GM06990 (cell line): Measurements from ENCODE around the gene CUEDC1.

Experiments
- DNase-seq: peaks from one replicate; pipeline ENCODE4 v3.0.0-alpha.2; 2011; ENCODE audit not compliant: insufficient read length; ENCODE audit errors: extremely low read depth
- H3K27me3 ChIP-seq: replicated peaks from 2 replicates; pipeline ENCODE4 v1.6.0; 2011; ENCODE audit warnings: low read length; ENCODE audit not compliant: control insufficient read depth, insufficient read depth
- H3K36me3 ChIP-seq: 2 replicates; pipeline ENCODE4 v1.5.1; 2011; ENCODE audit warnings: low read length; ENCODE audit not compliant: control insufficient read depth, insufficient read depth
- H3K4me3 ChIP-seq: replicated peaks from 2 replicates; pipeline ENCODE4 v1.5.1; 2011; ENCODE audit warnings: low read depth, mild to moderate bottlenecking, control low read depth, low read length
- CTCF ChIP-seq: IDR thresholded peaks from 2 replicates; pipeline ENCODE4 v1.5.1; 2011; ENCODE audit warnings: low read length, control low read depth, mild to moderate bottlenecking, inconsistent platforms; ENCODE audit not compliant: insufficient read depth, poor library complexity, severe bottlenecking

CUEDC1 gene

GRCh38 chr17:57916925-57917858 lies 38.0 kb downstream of the CUEDC1 start:
- H3K4me3 ChIP-seq: no peak overlapping the region
- no peak for DNase-seq
- no peaks in the 10 kb centered on the region for H3K36me3 ChIP-seq
- no peaks in the 10 kb centered on the region; the same call in 1 of the 2 replicates for H3K27me3 ChIP-seq
- no peak for TF ChIP-seq CTCF

GRCh38 chr17:57915985-57916757 lies 39.0 kb downstream of the CUEDC1 start:
- H3K4me3 ChIP-seq: no peak overlapping the region
- no peak for TF ChIP-seq CTCF
- no peaks in the 10 kb centered on the region; the same call in 1 of the 2 replicates for H3K27me3 ChIP-seq
- DNase-seq: no peak
- H3K36me3 ChIP-seq: no peaks in the 10 kb centered on the region

- H3K4me3 ChIP-seq: no peak overlapping the region
- TF ChIP-seq CTCF: no peak
- no peaks in the 10 kb centered on the region for H3K36me3 ChIP-seq
- DNase-seq: no peak
- no peaks in the 10 kb centered on the region; the same call in 1 of the 2 replicates for H3K27me3 ChIP-seq
Observed at GRCh38 chr17:57915544-57915943, 39.7 kb downstream of the CUEDC1 start.

- no peaks in the 10 kb centered on the region for H3K36me3 ChIP-seq
- no peak for TF ChIP-seq CTCF
- no peaks in the 10 kb centered on the region; the same call in 1 of the 2 replicates for H3K27me3 ChIP-seq
- DNase-seq: no peak
- H3K4me3 ChIP-seq: no peak overlapping the region
Observed at GRCh38 chr17:57914273-57915142, 40.7 kb downstream of the CUEDC1 start.

- no peak for TF ChIP-seq CTCF
- no peak for DNase-seq
- H3K36me3 ChIP-seq: no peaks in the 10 kb centered on the region
- no peaks in the 10 kb centered on the region; the same call in 1 of the 2 replicates for H3K27me3 ChIP-seq
- H3K4me3 ChIP-seq: no peak overlapping the region
Observed at GRCh38 chr17:57913575-57914272, 41.5 kb downstream of the CUEDC1 start.
